Astrocyte (in vitro differentiated cells and primary cell): ENCODE results near the gene EIF2D. TPM values are rescaled to one million over a fixed set of nuclear protein-coding genes. Genes with fewer than 3 reads are reported as not detected.

ENCODE experiments used
- total RNA-seq: library from RNA; stranded (reverse); gene quantifications from 2 replicates; pipeline ENCODE4 v1.2.1, GENCODE V29; 2021

EIF2D gene
- total RNA-seq, 1 donor from 2014 or later, result 27.3 TPM

Other genes with a start within 250 kb of the EIF2D start
- 15.5 and 17.0 TPM in 2 replicates for gene IKBKE, start 142.0 kb downstream of the EIF2D start, total RNA-seq
- 0.43 and 0.53 TPM in 2 replicates for gene RASSF5, start 104.9 kb downstream of the EIF2D start, total RNA-seq
- 8.2 and 8.7 TPM in 2 replicates for gene DYRK3, start 23.1 kb upstream of the EIF2D start, total RNA-seq
- gene MAPKAPK2, start 72.4 kb upstream of the EIF2D start, total RNA-seq, result 104 and 108 TPM in 2 replicates
- gene IL19, start 158.3 kb upstream of the EIF2D start, total RNA-seq, result 0.23 TPM in 1 of 2 replicates, not detected in the other
- gene IL10, start 160.0 kb upstream of the EIF2D start, total RNA-seq, result not detected in 2 replicates